GM12872 (cell line): ENCODE data around the gene CRTC1.

Experiments used
- TF ChIP-seq, protein P1 (sequence below): IDR thresholded peaks from 3 replicates; pipeline ENCODE4 v1.5.1; 2011; ENCODE audit warnings: low read depth, mild to moderate bottlenecking, low read length, moderate library complexity; ENCODE audit not compliant: insufficient read depth

Gene CRTC1

GRCh38 chr19:18730885-18731513 lies 47.5 kb downstream of the CRTC1 start:
- TF ChIP-seq, protein P1, sequence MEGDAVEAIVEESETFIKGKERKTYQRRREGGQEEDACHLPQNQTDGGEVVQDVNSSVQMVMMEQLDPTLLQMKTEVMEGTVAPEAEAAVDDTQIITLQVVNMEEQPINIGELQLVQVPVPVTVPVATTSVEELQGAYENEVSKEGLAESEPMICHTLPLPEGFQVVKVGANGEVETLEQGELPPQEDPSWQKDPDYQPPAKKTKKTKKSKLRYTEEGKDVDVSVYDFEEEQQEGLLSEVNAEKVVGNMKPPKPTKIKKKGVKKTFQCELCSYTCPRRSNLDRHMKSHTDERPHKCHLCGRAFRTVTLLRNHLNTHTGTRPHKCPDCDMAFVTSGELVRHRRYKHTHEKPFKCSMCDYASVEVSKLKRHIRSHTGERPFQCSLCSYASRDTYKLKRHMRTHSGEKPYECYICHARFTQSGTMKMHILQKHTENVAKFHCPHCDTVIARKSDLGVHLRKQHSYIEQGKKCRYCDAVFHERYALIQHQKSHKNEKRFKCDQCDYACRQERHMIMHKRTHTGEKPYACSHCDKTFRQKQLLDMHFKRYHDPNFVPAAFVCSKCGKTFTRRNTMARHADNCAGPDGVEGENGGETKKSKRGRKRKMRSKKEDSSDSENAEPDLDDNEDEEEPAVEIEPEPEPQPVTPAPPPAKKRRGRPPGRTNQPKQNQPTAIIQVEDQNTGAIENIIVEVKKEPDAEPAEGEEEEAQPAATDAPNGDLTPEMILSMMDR, result 0 out of 3 replicates have a peak, but pooled peaks have one; percentile 10

DNA sequence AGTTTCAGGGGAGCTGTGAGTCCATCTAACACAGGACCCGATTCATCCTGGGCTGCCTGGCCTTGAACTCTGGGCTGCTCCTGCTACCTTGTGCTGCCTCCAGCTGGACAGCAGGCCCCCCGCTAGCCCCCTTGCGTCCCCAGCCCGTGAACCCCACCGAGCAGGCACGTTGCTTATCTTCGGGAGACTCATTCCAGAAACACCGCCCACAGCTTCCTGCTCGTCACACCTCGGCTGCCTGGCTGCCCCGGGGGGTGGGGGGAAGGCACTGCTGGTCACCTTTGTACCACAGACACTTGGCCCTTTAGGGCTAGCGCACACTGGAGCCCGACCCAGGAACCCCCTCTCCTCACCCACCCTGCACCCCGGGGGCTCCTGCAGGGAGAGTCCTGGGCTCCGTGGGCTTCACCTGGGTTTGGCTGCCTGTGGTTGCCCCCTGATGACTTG lies 48.1 kb downstream of the CRTC1 start:
- TF ChIP-seq, protein P1, result no peak

DNA sequence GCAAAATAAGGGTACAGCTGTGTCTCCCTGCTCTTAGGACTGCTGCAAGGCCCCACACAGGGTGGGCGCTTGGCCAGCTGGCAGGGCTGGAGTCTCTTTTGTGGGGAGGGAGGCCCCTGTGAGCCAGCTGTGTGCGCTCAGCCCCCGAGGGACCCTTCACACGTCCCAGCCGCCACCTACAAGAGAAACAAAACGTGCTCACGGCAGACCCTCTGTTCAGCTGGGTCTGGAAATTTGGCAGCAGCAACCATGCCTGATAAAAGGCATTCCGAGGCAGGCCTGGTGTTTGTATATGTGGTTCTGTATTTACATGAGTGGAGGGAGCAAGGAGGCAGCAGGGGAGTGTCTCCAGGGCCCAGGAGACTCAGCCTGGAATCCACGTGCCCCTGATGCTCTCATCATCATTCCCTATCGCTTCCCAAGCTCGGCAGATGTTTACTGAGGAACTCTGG lies 49.7 kb downstream of the CRTC1 start:
- TF ChIP-seq, protein P1, result no peak

GRCh38 chr19:18735324-18735723 lies 51.8 kb downstream of the CRTC1 start:
- TF ChIP-seq, protein P1, result no peak

DNA sequence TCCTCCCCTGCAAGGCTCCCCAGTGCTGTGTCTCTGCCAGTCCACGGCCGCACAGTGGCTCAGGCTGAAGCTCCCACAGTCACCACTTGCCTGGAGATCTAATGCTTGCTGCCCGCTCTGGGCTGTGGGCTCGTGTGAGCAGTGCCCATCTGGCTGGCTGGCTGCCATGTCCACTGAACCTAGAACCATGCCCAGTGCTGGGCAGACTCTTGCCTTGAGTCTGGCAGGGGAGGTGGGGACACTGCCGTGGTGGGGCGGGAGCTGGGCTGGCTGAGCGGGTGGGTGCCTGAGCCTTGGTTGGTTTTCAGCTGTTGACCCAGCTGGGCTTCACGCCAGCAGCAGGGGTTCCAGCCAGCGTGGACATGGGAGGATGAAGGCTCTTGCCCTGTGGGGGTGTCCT lies 52.3 kb downstream of the CRTC1 start:
- TF ChIP-seq, protein P1, result no peak

- TF ChIP-seq, protein P1, result no peak
Observed at GRCh38 chr19:18736415-18737336, 53.2 kb downstream of the CRTC1 start.

DNA sequence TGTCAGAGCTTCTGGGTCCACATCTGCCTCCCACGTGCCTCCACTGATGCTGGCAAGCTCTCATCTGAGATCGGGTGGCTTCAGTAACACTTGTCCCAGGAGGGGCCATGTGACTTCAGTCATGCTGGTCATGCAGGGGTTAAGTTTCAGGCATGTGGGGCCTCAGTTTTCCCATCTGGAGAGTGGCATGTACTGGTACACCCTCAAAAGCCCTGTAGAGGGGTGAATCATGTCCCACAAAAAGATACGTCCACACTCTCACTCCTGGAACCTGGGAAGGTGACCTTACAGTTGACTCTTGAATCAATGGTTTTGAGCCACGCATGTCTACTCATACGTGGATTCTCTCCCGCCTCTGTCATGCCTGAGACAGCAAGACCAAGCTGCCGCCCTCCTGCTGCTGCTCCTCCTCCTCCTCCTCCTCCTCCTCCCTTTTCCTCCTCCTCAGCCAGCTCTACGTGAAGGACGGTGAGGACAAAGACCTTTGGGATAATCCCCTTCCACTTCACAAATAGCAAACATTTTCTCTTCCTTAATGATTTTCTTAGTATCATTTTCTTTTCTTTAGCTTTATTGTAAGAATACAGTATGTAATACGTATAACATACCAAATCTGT lies 54.0 kb downstream of the CRTC1 start:
- TF ChIP-seq, protein P1, result no peak
